ENCODE data around the gene NHERF2. TPM values are rescaled to one million over a fixed set of nuclear protein-coding genes. Genes with fewer than 3 reads are reported as not detected.

NHERF2 gene
- total RNA-seq, 5 donors from 2014 or later (not counting 1 experiment from before 2014, with no cell fraction given) = 2.9 to 6.8 (median 5.8) TPM

DNA sequence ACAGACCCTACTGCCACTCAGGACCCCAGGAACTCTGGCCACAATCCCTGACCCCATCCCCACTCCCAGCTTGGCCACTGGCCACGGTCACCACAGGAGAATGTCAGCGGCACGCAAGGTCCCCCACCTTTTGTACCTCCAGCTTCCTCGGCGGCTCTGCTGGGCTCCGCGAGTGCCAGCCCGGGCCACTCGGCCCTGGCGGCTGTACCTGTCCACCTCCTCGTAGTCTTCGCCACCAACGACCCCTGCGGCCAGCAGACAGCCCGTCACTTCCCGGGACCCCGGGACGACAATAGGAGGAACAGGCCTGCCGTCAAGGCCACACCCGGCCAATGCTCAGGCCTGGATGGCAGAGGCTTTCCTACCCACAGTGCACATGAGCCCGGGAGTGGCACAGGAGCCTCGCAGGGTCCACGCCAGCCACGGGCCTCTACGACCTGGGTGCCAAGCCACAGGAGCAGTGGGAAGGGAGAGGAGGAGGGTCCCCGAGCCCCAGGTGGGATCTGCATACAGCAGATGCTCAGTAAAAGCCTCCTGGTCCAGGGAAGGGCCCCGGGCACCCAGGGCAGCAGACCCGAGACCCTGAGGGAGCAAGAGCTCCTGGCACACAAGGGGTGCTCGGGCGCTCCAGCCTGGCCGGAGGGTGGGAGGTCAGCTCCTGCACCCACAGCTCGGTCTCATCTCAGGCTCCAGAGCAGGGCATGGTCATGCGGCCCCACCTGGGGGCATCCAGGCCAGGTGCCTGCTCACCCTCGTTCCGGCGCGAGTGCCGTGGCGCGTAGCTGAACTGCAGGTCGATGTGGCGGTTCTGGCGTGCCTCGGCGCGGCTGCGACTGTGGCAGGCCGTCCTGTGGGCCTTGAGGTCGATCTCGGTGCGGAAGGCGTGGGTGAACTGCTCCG is 25.0 kb upstream of the NHERF2 start:
- no peak overlapping the region for H3K27ac ChIP-seq (ENCODE audit: low read length)
- DNase-seq (no peak), ATAC-seq (replicated peaks in 1 of 4) (no peak)
- H3K36me3 Mint-ChIP-seq = peaks cover 14% of the 10 kb centered on the region
- no peaks in the 10 kb centered on the region for H3K27me3 Mint-ChIP-seq
- peaks cover 15 to 23% (median 15%) of the 10 kb centered on the region in 3 donors for H3K4me1 Mint-ChIP-seq
- no peak overlapping the region for H3K27ac Mint-ChIP-seq
- WGBS (ENCODE audit: insufficient coverage) = 96% methylated on average over 53 of the region's 53 CpGs
- H3K9me3 Mint-ChIP-seq = no peaks in the 10 kb centered on the region
- CTCF ChIA-PET = interaction anchor here in 1 of 2 donors (0.8 kb wide), 1 partner anchor 154 kb away, joined by 3 read pairs; the partner anchor contains the start of gene TRAF7
- H3K4me3 Mint-ChIP-seq = no peak overlapping the region
- peaks cover 30 to 61% of the 10 kb centered on the region in 2 donors for H3K36me3 ChIP-seq (ENCODE audit: control insufficient read depth in 2 of 2, extremely low read depth in 1 of 2, insufficient read depth in 1 of 2, low read length in 1 of 2)
- H3K4me3 ChIP-seq (ENCODE audit: control insufficient read depth in 1 of 2, extremely low read depth in 1 of 2, low read length in 1 of 2) = no peak overlapping the region
- H3K27me3 ChIP-seq (replicated peaks in 1 of 2; ENCODE audit: control insufficient read depth in 2 of 2, extremely low read depth in 1 of 2, insufficient read depth in 2 of 2, low read length in 1 of 2) = no peaks in the 10 kb centered on the region
- peaks cover 2 to 36% of the 10 kb centered on the region in 2 experiments for H3K4me1 ChIP-seq (ENCODE audit: control insufficient read depth in 1 of 2, extremely low read depth in 1 of 2, insufficient read depth in 2 of 2, low read length in 2 of 2)
- POLR2A ChIA-PET = interaction anchor here in 1 of 2 donors (0.5 kb wide), 1 partner anchor 9 kb away, joined by 3 read pairs; no protein-coding TSS in a partner anchor
- H3K9me3 ChIP-seq = no peaks in the 10 kb centered on the region

DNA sequence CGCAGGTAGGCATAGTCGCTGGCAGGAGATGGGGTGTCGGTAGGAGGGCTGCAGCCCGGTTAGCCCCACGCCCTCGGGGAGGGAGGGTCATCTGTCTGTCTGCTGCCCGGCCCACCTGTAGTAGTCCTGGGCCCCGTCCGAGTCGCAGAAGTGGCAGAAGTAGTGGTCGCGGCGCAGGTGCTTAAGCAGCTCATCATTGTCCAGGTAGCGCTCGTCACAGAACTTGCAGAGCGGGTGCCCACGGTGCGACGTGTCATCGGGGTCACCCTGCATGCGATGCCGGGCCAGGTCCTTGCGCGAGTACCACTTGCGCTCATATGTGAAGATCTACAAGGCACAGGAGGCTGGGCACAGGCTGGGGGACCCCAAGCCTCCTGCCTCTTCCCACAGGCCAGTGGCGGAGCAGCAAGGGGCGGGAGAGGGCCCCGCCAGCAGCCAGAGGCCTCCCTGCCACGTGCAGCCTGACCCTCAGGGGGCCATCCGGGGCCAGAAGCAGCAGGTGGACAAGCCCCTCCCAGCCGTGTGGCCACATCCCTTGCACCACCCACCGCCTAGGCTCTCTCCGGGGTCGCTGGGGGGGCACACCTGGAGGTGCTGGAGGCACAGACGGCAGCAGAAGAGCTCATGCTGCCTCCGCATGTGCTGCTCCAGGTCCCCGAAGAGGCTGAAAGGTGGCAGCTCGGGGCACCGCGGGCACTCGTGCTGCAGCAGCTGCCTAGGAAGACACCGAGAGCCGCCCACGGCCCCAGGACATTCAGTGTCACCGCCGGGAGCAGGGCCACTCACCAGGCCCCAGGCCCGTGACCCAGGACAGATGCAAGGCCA is 24.1 kb upstream of the NHERF2 start:
- peaks cover 28 to 59% of the 10 kb centered on the region in 2 donors for H3K36me3 ChIP-seq (ENCODE audit: control insufficient read depth in 2 of 2, extremely low read depth in 1 of 2, insufficient read depth in 1 of 2, low read length in 1 of 2)
- no peak overlapping the region for H3K27ac Mint-ChIP-seq
- H3K4me3 ChIP-seq (ENCODE audit: control insufficient read depth in 1 of 2, extremely low read depth in 1 of 2, low read length in 1 of 2) = no peak overlapping the region
- 97% methylated on average over 46 of the region's 47 CpGs for WGBS (ENCODE audit: insufficient coverage)
- peaks cover 11% of the 10 kb centered on the region for H3K36me3 Mint-ChIP-seq
- H3K27me3 ChIP-seq (replicated peaks in 1 of 2; ENCODE audit: control insufficient read depth in 2 of 2, extremely low read depth in 1 of 2, insufficient read depth in 2 of 2, low read length in 1 of 2) = no peaks in the 10 kb centered on the region
- ChIA-PET CTCF (interaction anchor here in 1 of 2 donors (0.8 to 1.1 kb wide), 2 partner anchors 150 to 153 kb away, joined by 3 read pairs; partner anchors contain the start of gene TRAF7), POLR2A (no interaction called here)
- H3K9me3 ChIP-seq = no peaks in the 10 kb centered on the region
- peaks cover 2 to 45% of the 10 kb centered on the region in 2 experiments for H3K4me1 ChIP-seq (ENCODE audit: control insufficient read depth in 1 of 2, extremely low read depth in 1 of 2, insufficient read depth in 2 of 2, low read length in 2 of 2)
- no peak for DNase-seq
- no peak for ATAC-seq (replicated peaks in 1 of 4)
- no peaks in the 10 kb centered on the region for H3K9me3 Mint-ChIP-seq
- no peak overlapping the region for H3K4me3 Mint-ChIP-seq
- H3K27ac ChIP-seq (ENCODE audit: low read length) = no peak overlapping the region
- H3K27me3 Mint-ChIP-seq = no peaks in the 10 kb centered on the region
- H3K4me1 Mint-ChIP-seq = peaks cover 22 to 32% (median 23%) of the 10 kb centered on the region in 3 donors

GRCh38 chr16:2003231-2003826 is 23.4 kb upstream of the NHERF2 start:
- H3K27ac ChIP-seq (ENCODE audit: low read length) = no peak overlapping the region
- H3K36me3 Mint-ChIP-seq = peaks cover 9% of the 10 kb centered on the region
- H3K4me1 ChIP-seq (ENCODE audit: control insufficient read depth in 1 of 2, extremely low read depth in 1 of 2, insufficient read depth in 2 of 2, low read length in 2 of 2) = peaks cover 7 to 52% of the 10 kb centered on the region in 2 experiments

DNA sequence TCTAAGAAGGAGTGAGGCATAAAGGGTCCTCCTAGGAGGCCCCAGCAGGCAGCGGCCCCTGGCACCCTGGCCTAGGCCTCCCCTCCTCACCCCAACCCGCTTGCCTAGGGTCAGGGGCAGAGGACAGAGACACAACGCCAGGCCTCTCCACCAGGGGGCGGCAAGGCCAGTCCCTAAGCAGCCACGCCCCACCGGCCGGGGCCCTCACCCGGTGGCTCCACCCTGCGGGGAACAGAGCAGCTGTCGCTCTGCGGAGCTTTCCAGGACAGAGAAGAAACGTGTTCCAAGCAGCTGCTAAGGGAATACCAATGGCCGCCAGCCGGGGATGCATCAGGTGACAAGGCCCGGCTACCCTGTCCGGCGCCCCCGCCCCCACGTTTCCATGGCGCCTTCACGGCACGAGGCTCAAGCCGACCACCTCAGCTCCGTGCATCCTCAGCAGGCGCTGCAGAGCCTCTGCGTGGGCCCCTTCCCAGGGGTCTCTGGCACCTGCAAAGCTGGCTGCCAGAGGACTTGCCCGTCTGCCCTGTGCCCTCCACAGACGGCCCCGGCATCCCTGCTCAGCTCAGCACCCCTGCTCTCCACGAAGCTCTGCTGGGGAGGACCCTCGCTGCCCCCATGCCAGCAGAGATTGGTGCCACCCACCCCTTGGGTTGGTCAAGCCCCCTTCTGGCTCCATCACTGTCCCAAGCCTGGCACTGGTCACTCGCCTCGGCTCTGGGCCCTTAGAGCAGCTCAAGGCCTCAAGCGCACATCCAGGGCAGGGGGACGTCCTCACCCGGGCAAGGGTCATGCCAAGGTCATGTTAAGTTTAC is 22.7 kb upstream of the NHERF2 start:
- no peak overlapping the region for H3K27ac Mint-ChIP-seq
- Histone ChIP-seq H3K4me1 (ENCODE audit: control insufficient read depth in 1 of 2, extremely low read depth in 1 of 2, insufficient read depth in 2 of 2, low read length in 2 of 2) (peaks cover 13 to 59% of the 10 kb centered on the region in 2 experiments), H3K27me3 (replicated peaks in 1 of 2; ENCODE audit: control insufficient read depth in 2 of 2, extremely low read depth in 1 of 2, insufficient read depth in 2 of 2, low read length in 1 of 2) (no peaks in the 10 kb centered on the region), H3K36me3 (ENCODE audit: control insufficient read depth in 2 of 2, extremely low read depth in 1 of 2, insufficient read depth in 1 of 2, low read length in 1 of 2) (peaks cover 26 to 46% of the 10 kb centered on the region in 2 donors), H3K27ac (ENCODE audit: low read length) (no peak overlapping the region), H3K4me3 (ENCODE audit: control insufficient read depth in 1 of 2, extremely low read depth in 1 of 2, low read length in 1 of 2) (no peak overlapping the region), H3K9me3 (no peaks in the 10 kb centered on the region)
- DNase-seq (peak; percentile 67 to 91 (median 83)), ATAC-seq (replicated peaks in 1 of 4) (peak; percentile 88 to 93 (median 90))
- no peaks in the 10 kb centered on the region for H3K27me3 Mint-ChIP-seq
- peaks cover 8% of the 10 kb centered on the region for H3K36me3 Mint-ChIP-seq
- no peak overlapping the region for H3K4me3 Mint-ChIP-seq
- WGBS (ENCODE audit: insufficient coverage) = 41% methylated on average over 32 of the region's 36 CpGs
- ChIA-PET POLR2A (interaction anchor here (0.5 to 0.9 kb wide), 2 partner anchors 39 to 518 kb away, joined by 3 to 4 read pairs; partner anchors contain the start of gene RPS2 (in 1 of the 2)), CTCF (interaction anchor here (0.6 to 1.5 kb wide), 7 partner anchors 12 to 586 kb away, joined by 3 to 8 read pairs (median 4); partner anchors contain the start of genes MSRB1 (in 1 of the 2) and TRAF7 (in 1 of the 2))
- H3K9me3 Mint-ChIP-seq = no peaks in the 10 kb centered on the region
- H3K4me1 Mint-ChIP-seq = peaks cover 36 to 45% (median 36%) of the 10 kb centered on the region in 3 donors

More at GRCh38 chr16:2003231-2003826, 23.4 kb upstream of the NHERF2 start:
- WGBS (ENCODE audit: insufficient coverage) = 86% methylated on average over 3 of the region's 8 CpGs
- DNase-seq (no peak), ATAC-seq (replicated peaks in 1 of 4) (no peak)
- no peak overlapping the region for H3K27ac Mint-ChIP-seq
- Histone ChIP-seq H3K9me3 (no peaks in the 10 kb centered on the region), H3K4me3 (ENCODE audit: control insufficient read depth in 1 of 2, extremely low read depth in 1 of 2, low read length in 1 of 2) (no peak overlapping the region), H3K36me3 (ENCODE audit: control insufficient read depth in 2 of 2, extremely low read depth in 1 of 2, insufficient read depth in 1 of 2, low read length in 1 of 2) (peaks cover 28 to 53% of the 10 kb centered on the region in 2 donors), H3K27me3 (replicated peaks in 1 of 2; ENCODE audit: control insufficient read depth in 2 of 2, extremely low read depth in 1 of 2, insufficient read depth in 2 of 2, low read length in 1 of 2) (no peaks in the 10 kb centered on the region)
- no peaks in the 10 kb centered on the region for H3K27me3 Mint-ChIP-seq
- no peaks in the 10 kb centered on the region for H3K9me3 Mint-ChIP-seq
- CTCF ChIA-PET = interaction anchor here (0.6 to 1.5 kb wide), 4 partner anchors 137 to 586 kb away, joined by 3 to 8 read pairs (median 6); partner anchors contain the start of gene TRAF7 (in 1 of the 2)
- H3K4me1 Mint-ChIP-seq = peaks cover 29 to 39% (median 30%) of the 10 kb centered on the region in 3 donors
- H3K4me3 Mint-ChIP-seq = no peak overlapping the region
- POLR2A ChIA-PET = no interaction called here

GRCh38 chr16:2004795-2005517 is 21.7 kb upstream of the NHERF2 start:
- no peaks in the 10 kb centered on the region for H3K9me3 Mint-ChIP-seq
- 90% methylated on average over 27 of the region's 34 CpGs for WGBS (ENCODE audit: insufficient coverage)
- H3K36me3 Mint-ChIP-seq = peaks cover 8% of the 10 kb centered on the region
- ChIA-PET CTCF (interaction anchor here (0.6 to 1.5 kb wide), 5 partner anchors 12 to 150 kb away, joined by 3 to 6 read pairs (median 4); partner anchors contain the start of genes MSRB1 (in 1 of the 2) and TRAF7 (in 1 of the 2)), POLR2A (interaction anchor here (0.5 to 0.9 kb wide), 2 partner anchors 40 to 517 kb away, joined by 3 to 4 read pairs; partner anchors contain the start of gene RPS2 (in 1 of the 2))
- Histone ChIP-seq H3K4me1 (ENCODE audit: control insufficient read depth in 1 of 2, extremely low read depth in 1 of 2, insufficient read depth in 2 of 2, low read length in 2 of 2) (peaks cover 14 to 61% of the 10 kb centered on the region in 2 experiments), H3K27me3 (replicated peaks in 1 of 2; ENCODE audit: control insufficient read depth in 2 of 2, extremely low read depth in 1 of 2, insufficient read depth in 2 of 2, low read length in 1 of 2) (no peaks in the 10 kb centered on the region), H3K4me3 (ENCODE audit: control insufficient read depth in 1 of 2, extremely low read depth in 1 of 2, low read length in 1 of 2) (no peak overlapping the region), H3K9me3 (no peaks in the 10 kb centered on the region), H3K36me3 (ENCODE audit: control insufficient read depth in 2 of 2, extremely low read depth in 1 of 2, insufficient read depth in 1 of 2, low read length in 1 of 2) (peaks cover 21 to 37% of the 10 kb centered on the region in 2 donors), H3K27ac (ENCODE audit: low read length) (no peak overlapping the region)
- peaks cover 36 to 45% (median 37%) of the 10 kb centered on the region in 3 donors for H3K4me1 Mint-ChIP-seq
- H3K27me3 Mint-ChIP-seq = no peaks in the 10 kb centered on the region
- DNase-seq = no peak
- no peak for ATAC-seq (replicated peaks in 1 of 4)
- no peak overlapping the region for H3K27ac Mint-ChIP-seq
- no peak overlapping the region for H3K4me3 Mint-ChIP-seq
